Measurements from ENCODE around the gene DHRS12.

- TF ChIP-seq CTCF (conservative IDR thresholded peaks at IDR 0.05; ENCODE audit: low read depth, low read length) (no peak), EZH2phosphoT487 (IDR thresholded peaks at IDR 0.05; ENCODE audit: borderline replicate concordance, low read length) (no peak)
These were observed 31.9 kb downstream of the DHRS12 start for GRCh38 chr13:51772105-51772455.
